Adrenal gland (tissue), 12 donors: ENCODE results near the gene FLVCR1. TPM values are rescaled to one million over a fixed set of nuclear protein-coding genes. Genes with fewer than 3 reads are reported as not detected.
A peak's percentile ranks its signal among the peaks of the same experiment; 100 is the strongest.
"Not testable (repeated sequence)": the region's sequence is repeated elsewhere in the genome, so short reads cannot be mapped to it uniquely, and the experiment has no call there.

Experiments
- DNase-seq, 7 donors: peaks; one replicate each; pipeline ENCODE4 v3.0.0-alpha.2; 2019 to 2020
- H3K27ac ChIP-seq, 5 donors: fragments of 200-600 bp; sonication (generic) in 4 of 5; 1 replicate in 3 of 5; 2 replicates in 2 of 5; pipeline versions ENCODE4 v1.5.1 to v1.8.0; 2016 to 2020; ENCODE audit warnings: mild to moderate bottlenecking in 1 of 5
- H3K27me3 ChIP-seq: fragments of 200-600 bp; 2 replicates; pipeline ENCODE4 v1.8.0; 2021
- H3K36me3 ChIP-seq, 2 donors: fragments of 200-600 bp; replicated peaks in 1 of 2; 1 replicate in 1 of 2; 2 replicates in 1 of 2; pipeline versions ENCODE4 v1.5.1 to v1.8.0; 2018 to 2022
- H3K4me1 ChIP-seq, 2 donors: fragments of 200-600 bp; replicated peaks in 1 of 2; 1 replicate in 1 of 2; 2 replicates in 1 of 2; pipeline versions ENCODE4 v1.5.1 to v1.8.0; 2018 to 2021
- H3K4me3 ChIP-seq, 4 donors: fragments of 200-600 bp; sonication (generic) in 3 of 4; one replicate each; pipeline ENCODE4 v1.5.1; 2016 to 2018
- H3K9me3 ChIP-seq, 3 donors: fragments of 200-600 bp; sonication (generic) in 1 of 3; replicated peaks in 1 of 3; 1 replicate in 2 of 3; 2 replicates in 1 of 3; pipeline versions ENCODE4 v1.5.1 to v1.8.0; 2016 to 2021
- POLR2A ChIP-seq, 2 donors: fragments of 450-650 bp; IDR thresholded peaks; one replicate each; pipeline ENCODE4 v1.6.1; 2017; ENCODE audit warnings: antibody characterized with exemption in 2 of 2, mild to moderate bottlenecking in 2 of 2, moderate library complexity in 1 of 2
- WGBS, 4 donors: extraction: QIAGEN DNeasy Blood & Tissue Kit in 2 of 4; methylation state at CpG; one replicate each; pipeline versions ENCODE4 v1.1.5 to v1.1.7; 2013 to 2017; 5-methylcytosine and 5-hydroxymethylcytosine counted together
- intact Hi-C, 2 donors: fragments of 100-400 bp; cut with DNase I; formaldehyde crosslinking; loops; one replicate each; pipeline versions ENCODE4 v1.14.1 to v1.15.0; 2022 to 2023
- polyA plus RNA-seq, 3 donors: library from polyadenylated mRNA; stranded (reverse); fragments of 200-250 nt in 2 of 3; fragments of 350-450 nt in 1 of 3; fragmentation: Illumina TruSeq in 1 of 3; extraction: RNeasy Lipid Tissue Mini Kit (QIAGEN cat#74804) in 1 of 3; gene quantifications; one replicate each; pipeline ENCODE4 v1.2.3, GENCODE V29; 2013 to 2014
- total RNA-seq, 9 donors: library from RNA; depleted of rRNA in 4 of 9; stranded (reverse); fragments of >200 nt in 4 of 9; fragments of 120-200 nt in 1 of 9; fragmentation: NEBNext Ultra II Directional in 1 of 9; extraction: Animal tissue kit (Norgen Biotek cat#: 25700) in 1 of 9; gene quantifications; one replicate each; pipeline versions ENCODE4 v1.1.0 to v1.2.4, GENCODE V29; 2013 to 2023
- TF ChIP-seq, protein P1 (sequence below), 6 experiments: fragments of 450-650 bp in 4 of 6; fragments of 200-600 bp in 2 of 6; sonication (generic) in 1 of 6; IDR thresholded peaks; 1 replicate in 5 of 6; 2 replicates in 1 of 6; pipeline versions ENCODE4 v1.5.1 to v1.8.0; 2016 to 2021; ENCODE audit warnings: antibody characterized with exemption in 6 of 6, mild to moderate bottlenecking in 2 of 6, moderate library complexity in 1 of 6
- donor health status: healthy with polysubstance abuse.
- donor health status: Bipolar disorder and iron deficiency.
- donor health status: DM: yes; HTN: yes; CAD: no.
- donor health status: DM: no; HTN: no; CAD: no.
- donor health status: DM: no; HTN: no; CAD: no.
- donor health status: DM: yes; HTN: yes; CAD: no.

FLVCR1 gene
- total and polyA plus RNA-seq, 12 donors: 1.7 to 34.2 (median 4.9) TPM

DNA sequence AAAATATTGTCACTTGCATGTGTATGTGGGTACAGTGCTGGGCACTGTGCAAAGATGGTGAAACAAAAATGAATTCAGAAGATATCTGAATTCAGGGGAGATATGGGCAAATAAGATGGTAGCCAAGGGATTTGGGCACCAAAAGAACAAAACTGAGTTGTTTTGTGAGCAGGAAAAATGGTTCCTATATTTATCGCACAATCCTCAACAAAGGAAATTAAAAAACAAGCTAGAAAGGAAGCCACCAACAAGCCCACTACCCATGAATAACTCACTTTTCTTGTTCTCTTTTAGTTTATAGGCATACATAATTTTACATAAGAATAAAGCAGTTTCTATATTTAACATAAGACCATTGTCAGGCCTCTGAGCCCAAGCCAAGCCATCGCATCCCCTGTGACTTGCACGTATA is 51.6 kb downstream of the FLVCR1 start:
- H3K27me3 ChIP-seq: no peaks in the 10 kb centered on the region
- no peak overlapping the region for H3K4me3 ChIP-seq
- no peak overlapping the region for H3K27ac ChIP-seq
- no peaks in the 10 kb centered on the region for H3K4me1 ChIP-seq
- intact Hi-C loops: no loop called here
- WGBS, 4 donors: 93 to 98% (median 96%) methylated on average over 3 of the region's 3 CpGs
- no peak for TF ChIP-seq POLR2A (IDR thresholded peaks at IDR 0.05)
- TF ChIP-seq, protein P1, sequence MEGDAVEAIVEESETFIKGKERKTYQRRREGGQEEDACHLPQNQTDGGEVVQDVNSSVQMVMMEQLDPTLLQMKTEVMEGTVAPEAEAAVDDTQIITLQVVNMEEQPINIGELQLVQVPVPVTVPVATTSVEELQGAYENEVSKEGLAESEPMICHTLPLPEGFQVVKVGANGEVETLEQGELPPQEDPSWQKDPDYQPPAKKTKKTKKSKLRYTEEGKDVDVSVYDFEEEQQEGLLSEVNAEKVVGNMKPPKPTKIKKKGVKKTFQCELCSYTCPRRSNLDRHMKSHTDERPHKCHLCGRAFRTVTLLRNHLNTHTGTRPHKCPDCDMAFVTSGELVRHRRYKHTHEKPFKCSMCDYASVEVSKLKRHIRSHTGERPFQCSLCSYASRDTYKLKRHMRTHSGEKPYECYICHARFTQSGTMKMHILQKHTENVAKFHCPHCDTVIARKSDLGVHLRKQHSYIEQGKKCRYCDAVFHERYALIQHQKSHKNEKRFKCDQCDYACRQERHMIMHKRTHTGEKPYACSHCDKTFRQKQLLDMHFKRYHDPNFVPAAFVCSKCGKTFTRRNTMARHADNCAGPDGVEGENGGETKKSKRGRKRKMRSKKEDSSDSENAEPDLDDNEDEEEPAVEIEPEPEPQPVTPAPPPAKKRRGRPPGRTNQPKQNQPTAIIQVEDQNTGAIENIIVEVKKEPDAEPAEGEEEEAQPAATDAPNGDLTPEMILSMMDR (IDR thresholded peaks at IDR 0.05): no peak
- no peaks in the 10 kb centered on the region for H3K9me3 ChIP-seq
- no peak for DNase-seq
- no peaks in the 10 kb centered on the region for H3K36me3 ChIP-seq

DNA sequence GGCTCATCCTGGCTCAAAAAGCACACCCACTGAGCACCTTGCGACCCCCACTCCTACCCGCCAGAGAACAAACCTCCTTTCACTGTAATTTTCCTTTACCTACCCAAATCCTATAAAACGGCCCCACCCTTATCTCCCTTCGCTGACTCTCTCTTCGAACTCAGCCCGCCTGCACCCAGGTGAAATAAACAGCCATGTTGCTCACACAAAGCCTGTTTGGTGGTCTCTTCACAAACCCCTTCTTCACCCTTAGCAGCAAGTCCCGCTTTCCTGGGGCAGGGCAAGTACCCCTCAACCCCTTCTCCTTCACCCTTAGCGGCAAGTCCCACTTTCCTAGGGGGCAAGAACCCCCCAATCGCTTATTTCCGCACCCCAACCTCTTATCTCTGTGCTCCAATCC is 52.1 kb downstream of the FLVCR1 start:
- intact Hi-C loops, DNase-seq: not testable (repeated sequence)

DNA sequence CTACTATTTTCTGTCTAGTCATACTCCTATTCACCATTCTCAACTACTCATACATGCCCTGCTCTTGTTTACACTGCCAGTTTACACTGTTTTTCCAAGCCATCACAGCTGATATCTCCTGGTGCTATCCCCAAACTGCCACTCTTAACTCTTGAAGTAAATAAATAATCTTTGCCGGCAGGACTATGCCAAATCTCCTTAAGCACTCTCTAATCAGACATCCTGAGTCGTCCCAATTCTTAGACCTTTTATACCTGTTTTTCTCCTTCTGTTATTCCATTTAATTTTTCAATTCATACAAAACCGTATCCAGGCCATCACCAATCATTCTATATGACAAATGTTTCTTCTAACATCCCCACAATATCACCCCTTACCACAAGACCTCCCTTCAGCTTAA is 55.6 kb downstream of the FLVCR1 start:
- H3K27me3 ChIP-seq, H3K36me3 ChIP-seq, H3K4me1 ChIP-seq, intact Hi-C loops, H3K9me3 ChIP-seq, H3K4me3 ChIP-seq, H3K27ac ChIP-seq, DNase-seq: not testable (repeated sequence)
- 77 to 98% (median 87%) methylated on average over 2 to 3 of the region's 3 CpGs for WGBS, 4 donors

More for the DNA sequence above, 52.1 kb downstream of the FLVCR1 start:
- H3K9me3 ChIP-seq, H3K4me1 ChIP-seq, H3K27me3 ChIP-seq, H3K4me3 ChIP-seq, H3K27ac ChIP-seq, H3K36me3 ChIP-seq: not testable (repeated sequence)
- WGBS, 4 donors: 77 to 83% (median 81%) methylated on average over 6 to 8 of the region's 10 CpGs

DNA sequence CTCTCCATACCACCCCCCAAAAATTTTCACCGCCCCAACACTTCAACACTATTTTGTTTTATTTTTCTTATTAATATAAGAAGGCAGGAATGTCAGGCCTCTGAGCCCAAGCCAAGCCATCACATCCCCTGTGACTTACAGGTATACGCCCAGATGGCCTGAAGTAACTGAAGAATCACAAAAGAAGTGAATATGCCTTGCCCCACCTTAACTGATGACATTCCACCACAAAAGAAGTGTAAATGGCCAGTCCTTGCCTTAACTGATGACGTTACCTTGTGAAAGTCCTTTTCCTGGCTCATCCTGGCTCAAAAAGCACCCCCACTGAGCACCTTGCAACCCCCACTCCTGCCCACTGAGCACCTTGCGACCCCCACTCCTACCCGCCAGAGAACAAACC is 56.0 kb downstream of the FLVCR1 start:
- DNase-seq, H3K4me3 ChIP-seq, intact Hi-C loops, H3K27me3 ChIP-seq, H3K4me1 ChIP-seq, H3K36me3 ChIP-seq, H3K27ac ChIP-seq, H3K9me3 ChIP-seq: not testable (repeated sequence)
- WGBS, 4 donors: 75 to 94% (median 82%) methylated on average over 4 of the region's 5 CpGs

DNA sequence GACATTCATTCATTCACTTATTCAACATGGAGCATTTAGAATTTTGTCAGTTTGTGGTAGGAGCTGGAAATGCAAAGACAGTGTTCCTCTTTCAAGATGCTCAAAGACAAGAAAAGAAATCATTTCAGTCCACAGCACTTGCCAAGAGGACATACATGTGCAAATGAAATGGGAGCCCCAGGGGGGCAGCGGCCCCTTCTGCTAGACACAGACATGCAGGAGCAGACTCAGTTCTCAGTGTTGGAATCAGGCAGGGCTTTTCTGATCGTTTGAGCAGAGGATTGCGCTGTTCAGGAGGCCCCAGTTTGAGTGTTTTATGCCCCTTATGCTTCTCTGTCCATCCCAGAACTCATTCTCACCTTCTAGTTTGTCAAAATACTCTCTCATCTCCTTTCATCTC is 56.7 kb downstream of the FLVCR1 start:
- Histone ChIP-seq H3K27me3 (no peaks in the 10 kb centered on the region), H3K4me1 (peaks cover 0 to 2% of the 10 kb centered on the region in 2 donors), H3K27ac (no peak overlapping the region), H3K36me3 (no peaks in the 10 kb centered on the region), H3K9me3 (no peaks in the 10 kb centered on the region), H3K4me3 (no peak overlapping the region)
- intact Hi-C loops: no loop called here
- WGBS, 4 donors: 64 to 67% (median 65%) methylated on average over 3 of the region's 3 CpGs
- TF ChIP-seq, protein P1 (IDR thresholded peaks at IDR 0.05): no peak
- no peak for TF ChIP-seq POLR2A (IDR thresholded peaks at IDR 0.05)
- DNase-seq: no peak

DNA sequence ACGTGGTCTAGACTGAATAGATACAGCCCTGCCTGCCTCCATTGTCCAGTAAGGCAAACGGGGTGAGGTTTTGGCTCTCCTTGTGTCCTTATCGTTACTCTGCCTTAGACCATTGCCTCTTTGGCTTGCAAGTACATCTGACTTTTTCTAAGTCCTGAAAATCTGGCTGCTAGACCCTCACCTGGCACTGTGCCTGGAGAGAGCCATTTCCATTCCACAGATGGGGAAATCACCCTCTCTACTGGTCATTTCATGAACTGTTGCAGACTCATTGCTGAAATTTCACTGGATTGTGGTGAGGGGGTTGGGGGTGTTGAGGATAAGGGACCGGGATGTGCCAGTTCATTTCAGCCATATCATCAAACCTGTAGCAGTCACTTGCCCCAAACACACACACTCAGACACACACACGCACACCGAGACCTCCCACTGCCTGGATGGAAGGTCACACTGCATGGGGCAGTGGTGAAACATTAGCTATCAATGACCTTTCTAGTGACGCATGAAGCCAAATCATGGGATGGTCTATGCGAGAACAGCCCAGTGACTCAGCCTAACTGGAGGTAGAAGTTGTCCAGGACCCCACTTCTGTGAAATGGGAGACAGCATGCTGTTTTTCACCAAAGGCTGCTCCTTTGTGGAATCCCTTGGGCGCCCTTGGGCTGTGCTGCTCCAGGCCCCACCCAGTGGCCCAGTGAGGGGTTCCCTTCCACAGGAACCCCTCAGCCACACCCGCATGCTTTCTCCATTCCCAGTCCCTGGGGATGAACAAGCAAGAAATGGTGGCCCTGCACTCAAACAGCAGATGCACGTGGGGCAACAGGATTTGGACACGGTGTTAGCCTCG is 57.4 kb downstream of the FLVCR1 start:
- DNase-seq: peak in 6 of 7 donors; percentile 25 to 59 (median 45)
- intact Hi-C loops: no loop called here

More for the DNA sequence above, 57.4 kb downstream of the FLVCR1 start:
- H3K36me3 ChIP-seq: no peaks in the 10 kb centered on the region
- no peak for TF ChIP-seq POLR2A (IDR thresholded peaks at IDR 0.05)
- TF ChIP-seq, protein P1 (IDR thresholded peaks at IDR 0.05): peak; percentile 7 to 46 (median 31)
- H3K27ac ChIP-seq: no peak overlapping the region
- H3K4me1 ChIP-seq: peaks cover 0 to 2% of the 10 kb centered on the region in 2 donors
- WGBS, 4 donors: 64 to 68% (median 66%) methylated on average over 10 to 13 of the region's 13 CpGs
- no peaks in the 10 kb centered on the region for H3K9me3 ChIP-seq
- H3K27me3 ChIP-seq: no peaks in the 10 kb centered on the region
- no peak overlapping the region for H3K4me3 ChIP-seq
